Spleen (tissue), 11 donors: Measurements from ENCODE around the gene LRRC31. TPM values are rescaled to one million over a fixed set of nuclear protein-coding genes. Genes with fewer than 3 reads are reported as not detected.

Experiments
- DNase-seq: peaks from one replicate; pipeline ENCODE4 v3.0.0-alpha.2; 2020
- H3K27ac ChIP-seq, 8 donors: fragments of 200-600 bp; sonication (generic) in 7 of 8; 1 replicate in 4 of 8; 2 replicates in 4 of 8; pipeline versions ENCODE4 v1.5.0 to v1.8.0; 2016 to 2021; ENCODE audit warnings: inconsistent platforms in 4 of 8, mild to moderate bottlenecking in 4 of 8, moderate library complexity in 1 of 8
- H3K27me3 ChIP-seq, 7 donors: fragments of 200-600 bp; sonication (generic) in 6 of 7; replicated peaks in 1 of 7; 1 replicate in 4 of 7; 2 replicates in 3 of 7; pipeline versions ENCODE4 v1.5.0 to v1.8.0; 2016 to 2021; ENCODE audit warnings: inconsistent platforms in 3 of 7, mild to moderate bottlenecking in 1 of 7
- H3K36me3 ChIP-seq, 6 donors: fragments of 200-600 bp; sonication (generic) in 5 of 6; 1 replicate in 4 of 6; 2 replicates in 2 of 6; pipeline versions ENCODE4 v1.5.0 to v1.8.0; 2016 to 2021; ENCODE audit warnings: inconsistent platforms in 2 of 6
- H3K4me1 ChIP-seq, 6 donors: fragments of 200-600 bp; sonication (generic) in 5 of 6; 1 replicate in 3 of 6; 2 replicates in 3 of 6; pipeline versions ENCODE4 v1.5.0 to v1.8.0; 2016 to 2021; ENCODE audit warnings: inconsistent platforms in 3 of 6
- H3K4me3 ChIP-seq, 8 donors: fragments of 200-600 bp; sonication (generic) in 7 of 8; 1 replicate in 4 of 8; 2 replicates in 4 of 8; pipeline versions ENCODE4 v1.5.0 to v1.8.0; 2016 to 2021; ENCODE audit warnings: inconsistent platforms in 4 of 8, mild to moderate bottlenecking in 4 of 8, moderate library complexity in 2 of 8
- H3K9me3 ChIP-seq, 8 donors: fragments of 200-600 bp; sonication (generic) in 7 of 8; 1 replicate in 4 of 8; 2 replicates in 4 of 8; pipeline versions ENCODE4 v1.5.0 to v1.8.0; 2016 to 2021; ENCODE audit warnings: inconsistent platforms in 4 of 8
- CTCF ChIP-seq, 11 experiments: fragments of 200-600 bp in 7 of 11; fragments of 450-650 bp in 4 of 11; sonication (generic) in 4 of 11; IDR thresholded peaks in 8 of 11; conservative IDR thresholded peaks in 3 of 11; 1 replicate in 7 of 11; 2 replicates in 4 of 11; pipeline versions ENCODE4 v1.4.0 to v1.8.0; 2016 to 2021; ENCODE audit warnings: antibody characterized with exemption in 11 of 11, inconsistent platforms in 4 of 11, mild to moderate bottlenecking in 1 of 11
- POLR2A ChIP-seq, 3 donors: fragments of 450-650 bp; IDR thresholded peaks; one replicate each; pipeline ENCODE4 v1.5.1; 2017; ENCODE audit warnings: antibody characterized with exemption in 3 of 3, mild to moderate bottlenecking in 1 of 3
- POLR2AphosphoS5 ChIP-seq, 3 donors: sonication (generic); formaldehyde crosslinking; IDR thresholded peaks; one replicate each; pipeline ENCODE4 v1.5.1; 2017; ENCODE audit warnings: antibody characterized with exemption in 3 of 3
- WGBS, 5 donors: extraction: QIAGEN DNeasy Blood & Tissue Kit in 3 of 5; methylation state at CpG; one replicate each; pipeline versions ENCODE4 v1.1.5 to v1.1.7; 2013 to 2018; 5-methylcytosine and 5-hydroxymethylcytosine counted together
- intact Hi-C: fragments of 100-400 bp; cut with DNase I; formaldehyde crosslinking; loops from one replicate; pipeline ENCODE4 v1.15.0; 2023; ENCODE audit warnings: low total_unique reads
- polyA plus RNA-seq, 3 donors: library from polyadenylated mRNA; stranded (reverse); fragments of 200-250 nt; gene quantifications; one replicate each; pipeline ENCODE4 v1.2.1, GENCODE V29; 2013
- total RNA-seq, 7 donors: library from RNA; depleted of rRNA in 3 of 7; stranded (reverse); fragments of >200 nt in 3 of 7; fragmentation: NEBNext Ultra II Directional in 4 of 7; extraction: Animal tissue kit (Norgen Biotek cat#: 25700) in 4 of 7; gene quantifications; one replicate each; pipeline versions ENCODE4 v1.1.0 to v1.2.1, GENCODE V29; 2016 to 2021
- donor health status: healthy with polysubstance abuse.
- donor health status: DM: no; HTN: no; CAD: no; lungs with moderate emphysema.
- donor health status: DM: no; HTN: no; CAD: no.
- donor health status: Bipolar disorder and iron deficiency.
- donor health status: healthy.
- donor health status: DM: no; HTN: no; CAD: no.
- donor health status: DM: yes; HTN: yes; CAD: no.

The LRRC31 gene
- total and polyA plus RNA-seq, 10 donors = 0.03 to 0.79 (median 0.25) TPM; not detected in 4

DNA sequence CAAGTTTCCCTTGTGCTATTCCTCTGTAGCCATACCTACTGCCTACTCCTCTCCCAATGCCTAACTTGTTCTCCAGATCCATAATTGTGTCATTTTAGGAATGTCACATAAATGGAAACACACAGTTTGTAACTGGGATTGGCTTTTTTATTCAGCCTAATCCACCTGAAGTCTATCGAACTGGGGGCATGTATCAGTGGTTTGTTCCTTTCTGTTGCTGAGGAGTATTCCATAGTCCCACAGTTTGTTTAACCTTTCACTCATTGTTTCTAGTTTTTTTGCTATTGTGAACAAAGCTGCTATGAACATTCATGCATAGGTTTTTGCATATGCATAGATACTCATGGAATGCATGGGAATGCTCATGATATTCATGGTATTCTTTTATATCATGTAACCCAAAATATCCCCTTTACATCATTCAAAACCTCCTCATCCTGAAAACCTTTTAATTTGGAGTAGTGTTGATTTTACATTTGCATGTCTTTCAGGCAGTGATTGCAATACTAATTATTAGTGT, 31.2 kb downstream of the LRRC31 start:
- no peak overlapping the region for H3K4me3 ChIP-seq
- no peaks in the 10 kb centered on the region for H3K9me3 ChIP-seq
- 91 to 100% (median 94%) methylated on average over 1 of the region's 1 CpG for WGBS, 5 donors
- H3K4me1 ChIP-seq = peaks cover 4 to 48% (median 16%) of the 10 kb centered on the region in 6 donors
- H3K27ac ChIP-seq = no peak overlapping the region
- H3K36me3 ChIP-seq = no peaks in the 10 kb centered on the region
- intact Hi-C loops = no loop called here
- DNase-seq = no peak
- TF ChIP-seq CTCF (IDR thresholded peaks at IDR 0.05 in 8 of 11, conservative IDR thresholded peaks at IDR 0.05 in 3 of 11) (no peak), POLR2AphosphoS5 (IDR thresholded peaks at IDR 0.05) (no peak)
- H3K27me3 ChIP-seq = no peaks in the 10 kb centered on the region

DNA sequence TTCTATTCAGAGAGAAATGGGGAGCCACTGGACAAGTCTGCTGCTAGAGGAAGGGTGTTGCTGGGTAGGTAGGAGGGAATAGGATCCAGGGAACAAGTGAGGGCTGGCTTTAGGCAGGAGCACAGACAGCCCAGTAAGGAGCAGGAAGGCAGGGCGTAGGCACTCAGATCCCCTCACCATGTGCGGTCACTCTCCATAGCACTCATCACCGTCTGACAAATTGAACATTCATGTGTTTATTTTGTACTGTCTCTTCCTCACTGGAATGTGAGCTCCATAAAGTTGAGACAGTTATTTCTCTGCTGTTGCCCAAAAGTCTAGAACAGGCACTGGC, 32.8 kb downstream of the LRRC31 start:
- H3K27ac ChIP-seq = peak overlapping the region in 4 of 8 donors; percentile 67 to 75 (median 72)
- no peak for TF ChIP-seq POLR2AphosphoS5 (IDR thresholded peaks at IDR 0.05)
- TF ChIP-seq POLR2A (IDR thresholded peaks at IDR 0.05) = no peak
- no peak for TF ChIP-seq CTCF (IDR thresholded peaks at IDR 0.05 in 8 of 11, conservative IDR thresholded peaks at IDR 0.05 in 3 of 11)
- no peaks in the 10 kb centered on the region for H3K9me3 ChIP-seq
- no peak overlapping the region for H3K4me3 ChIP-seq
- intact Hi-C loops = no loop called here
- H3K4me1 ChIP-seq = peaks cover 0 to 33% (median 10%) of the 10 kb centered on the region in 6 donors
- WGBS, 5 donors = 84 to 98% (median 92%) methylated on average over 3 of the region's 3 CpGs
- no peak for DNase-seq
- H3K36me3 ChIP-seq = no peaks in the 10 kb centered on the region
- H3K27me3 ChIP-seq = no peaks in the 10 kb centered on the region

GRCh38 chr3:169836078-169836941, 33.4 kb downstream of the LRRC31 start:
- H3K4me3 ChIP-seq = no peak overlapping the region
- WGBS, 5 donors = 70 to 87% (median 73%) methylated on average over 5 of the region's 5 CpGs
- intact Hi-C loops = no loop called here
- H3K36me3 ChIP-seq = no peaks in the 10 kb centered on the region
- no peaks in the 10 kb centered on the region for H3K9me3 ChIP-seq
- peaks cover 0 to 28% (median 7%) of the 10 kb centered on the region in 6 donors for H3K4me1 ChIP-seq
- H3K27me3 ChIP-seq = no peaks in the 10 kb centered on the region
- H3K27ac ChIP-seq = peak overlapping the region; percentile 5 to 75 (median 56)
- no peak for DNase-seq
- no peak for TF ChIP-seq POLR2AphosphoS5 (IDR thresholded peaks at IDR 0.05)
- no peak for TF ChIP-seq CTCF (IDR thresholded peaks at IDR 0.05 in 8 of 11, conservative IDR thresholded peaks at IDR 0.05 in 3 of 11)
- no peak for TF ChIP-seq POLR2A (IDR thresholded peaks at IDR 0.05)

- 67 to 88% (median 74%) methylated on average over 1 of the region's 1 CpG for WGBS, 5 donors
- peaks cover 0 to 20% (median 0%) of the 10 kb centered on the region in 6 donors for H3K4me1 ChIP-seq
- no peaks in the 10 kb centered on the region for H3K9me3 ChIP-seq
- peak overlapping the region in 6 of 8 donors; percentile 5 to 75 (median 69) for H3K27ac ChIP-seq
- H3K36me3 ChIP-seq = no peaks in the 10 kb centered on the region
- no peak overlapping the region for H3K4me3 ChIP-seq
- TF ChIP-seq POLR2A (IDR thresholded peaks at IDR 0.05) (no peak), POLR2AphosphoS5 (IDR thresholded peaks at IDR 0.05) (no peak)
- DNase-seq = no peak
- intact Hi-C loops = no loop called here
- no peaks in the 10 kb centered on the region for H3K27me3 ChIP-seq
Measured at GRCh38 chr3:169835533-169835932, 34.2 kb downstream of the LRRC31 start.
